Peyer's patch (tissue), 4 donors: ENCODE data around the gene REC114. TPM values are rescaled to one million over a fixed set of nuclear protein-coding genes. Genes with fewer than 3 reads are reported as not detected.
A peak's percentile ranks its signal among the peaks of the same experiment; 100 is the strongest.

Experiments used
- DNase-seq, 3 donors: peaks; one replicate each; pipeline ENCODE4 v3.0.0-alpha.2; 2017 to 2019
- H3K27ac ChIP-seq, 4 donors: fragments of 200-600 bp; sonication (generic); one replicate each; pipeline ENCODE4 v1.5.1; 2016 to 2019
- H3K27me3 ChIP-seq, 2 donors: fragments of 200-600 bp; sonication (generic); one replicate each; pipeline ENCODE4 v1.5.1; 2019
- H3K36me3 ChIP-seq, 3 donors: fragments of 200-600 bp; sonication (generic); one replicate each; pipeline ENCODE4 v1.5.1; 2016 to 2019
- H3K4me1 ChIP-seq, 4 donors: fragments of 200-600 bp; sonication (generic); one replicate each; pipeline ENCODE4 v1.5.1; 2016 to 2019
- H3K4me3 ChIP-seq, 4 donors: fragments of 200-600 bp; sonication (generic); 1 replicate in 3 of 4; 2 replicates in 1 of 4; pipeline ENCODE4 v1.5.1; 2016 to 2019; ENCODE audit warnings: mild to moderate bottlenecking in 1 of 4
- H3K9me3 ChIP-seq, 4 donors: fragments of 200-600 bp; sonication (generic); one replicate each; pipeline ENCODE4 v1.5.1; 2016 to 2019; ENCODE audit warnings: mild to moderate bottlenecking in 1 of 4
- POLR2A ChIP-seq, 2 donors: fragments of 450-650 bp; IDR thresholded peaks; one replicate each; pipeline ENCODE4 v1.5.1; 2017; ENCODE audit warnings: antibody characterized with exemption in 2 of 2, mild to moderate bottlenecking in 2 of 2, moderate library complexity in 2 of 2
- total RNA-seq, 4 donors: library from RNA; depleted of rRNA; stranded (reverse); fragments of >200 nt; gene quantifications; one replicate each; pipeline ENCODE4 v1.1.0, GENCODE V29; 2016
- TF ChIP-seq, protein P1 (sequence below), 6 experiments: fragments of 450-650 bp in 4 of 6; fragments of 200-600 bp in 2 of 6; sonication (generic) in 1 of 6; IDR thresholded peaks; one replicate each; pipeline ENCODE4 v1.5.1; 2017 to 2019; ENCODE audit warnings: antibody characterized with exemption in 6 of 6, mild to moderate bottlenecking in 3 of 6, moderate library complexity in 1 of 6

REC114 gene
- total RNA-seq, 4 donors from 2014 or later = not detected

DNA sequence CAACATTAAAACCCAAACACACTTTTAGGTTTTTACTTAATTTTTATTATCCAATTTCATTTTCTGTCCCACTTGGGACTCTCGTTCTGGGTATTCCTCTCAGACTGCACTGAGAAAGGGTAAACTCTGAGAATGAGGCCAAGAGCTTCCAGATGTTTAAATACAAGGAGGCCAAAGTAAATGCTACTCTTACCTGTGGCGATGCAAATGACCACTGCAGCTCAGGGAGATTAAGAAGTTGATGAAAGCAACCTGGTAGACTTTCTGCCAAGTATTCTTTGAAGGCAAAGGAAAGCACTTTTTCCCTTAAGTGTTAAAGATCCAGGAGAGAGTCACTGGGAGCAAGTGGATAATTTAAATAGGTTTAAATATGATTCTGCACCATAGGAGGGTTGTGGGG, 151.1 kb downstream of the REC114 start:
- TF ChIP-seq POLR2A (IDR thresholded peaks at IDR 0.05) = no peak
- TF ChIP-seq, protein P1, sequence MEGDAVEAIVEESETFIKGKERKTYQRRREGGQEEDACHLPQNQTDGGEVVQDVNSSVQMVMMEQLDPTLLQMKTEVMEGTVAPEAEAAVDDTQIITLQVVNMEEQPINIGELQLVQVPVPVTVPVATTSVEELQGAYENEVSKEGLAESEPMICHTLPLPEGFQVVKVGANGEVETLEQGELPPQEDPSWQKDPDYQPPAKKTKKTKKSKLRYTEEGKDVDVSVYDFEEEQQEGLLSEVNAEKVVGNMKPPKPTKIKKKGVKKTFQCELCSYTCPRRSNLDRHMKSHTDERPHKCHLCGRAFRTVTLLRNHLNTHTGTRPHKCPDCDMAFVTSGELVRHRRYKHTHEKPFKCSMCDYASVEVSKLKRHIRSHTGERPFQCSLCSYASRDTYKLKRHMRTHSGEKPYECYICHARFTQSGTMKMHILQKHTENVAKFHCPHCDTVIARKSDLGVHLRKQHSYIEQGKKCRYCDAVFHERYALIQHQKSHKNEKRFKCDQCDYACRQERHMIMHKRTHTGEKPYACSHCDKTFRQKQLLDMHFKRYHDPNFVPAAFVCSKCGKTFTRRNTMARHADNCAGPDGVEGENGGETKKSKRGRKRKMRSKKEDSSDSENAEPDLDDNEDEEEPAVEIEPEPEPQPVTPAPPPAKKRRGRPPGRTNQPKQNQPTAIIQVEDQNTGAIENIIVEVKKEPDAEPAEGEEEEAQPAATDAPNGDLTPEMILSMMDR (IDR thresholded peaks at IDR 0.05) = no peak
- peaks cover 0 to 24% (median 0%) of the 10 kb centered on the region in 4 donors for H3K4me1 ChIP-seq
- no peaks in the 10 kb centered on the region for H3K9me3 ChIP-seq
- no peak overlapping the region for H3K27ac ChIP-seq
- no peak for DNase-seq
- H3K36me3 ChIP-seq = peaks cover 0 to 25% (median 0%) of the 10 kb centered on the region in 3 donors
- no peak overlapping the region for H3K4me3 ChIP-seq
- H3K27me3 ChIP-seq = no peaks in the 10 kb centered on the region

DNA sequence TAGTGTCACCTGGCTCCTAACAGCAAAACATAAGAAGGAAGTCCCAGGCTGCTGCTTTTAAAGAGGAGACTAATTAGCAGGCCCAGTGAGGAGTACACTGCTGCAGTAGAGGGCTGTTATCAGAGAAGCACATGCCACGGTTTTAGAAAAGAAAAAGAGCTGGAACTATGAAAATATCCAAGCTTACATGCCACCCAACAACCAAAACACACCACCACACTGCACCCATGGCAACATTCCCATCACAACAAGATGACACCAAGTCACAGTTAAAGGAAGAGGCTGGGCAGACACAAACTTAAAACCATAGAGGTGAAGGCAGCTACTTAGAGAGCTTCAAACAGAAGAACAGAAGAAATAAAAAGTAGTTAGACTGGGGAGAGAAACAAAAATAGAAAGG, 153.2 kb downstream of the REC114 start:
- H3K9me3 ChIP-seq = no peaks in the 10 kb centered on the region
- no peaks in the 10 kb centered on the region for H3K27me3 ChIP-seq
- no peak overlapping the region for H3K4me3 ChIP-seq
- no peak overlapping the region for H3K27ac ChIP-seq
- no peak for DNase-seq
- TF ChIP-seq, protein P1 (IDR thresholded peaks at IDR 0.05) = no peak
- TF ChIP-seq POLR2A (IDR thresholded peaks at IDR 0.05) = no peak
- H3K36me3 ChIP-seq = peaks cover 0 to 7% (median 0%) of the 10 kb centered on the region in 3 donors
- H3K4me1 ChIP-seq = peaks cover 0 to 44% (median 0%) of the 10 kb centered on the region in 4 donors

DNA sequence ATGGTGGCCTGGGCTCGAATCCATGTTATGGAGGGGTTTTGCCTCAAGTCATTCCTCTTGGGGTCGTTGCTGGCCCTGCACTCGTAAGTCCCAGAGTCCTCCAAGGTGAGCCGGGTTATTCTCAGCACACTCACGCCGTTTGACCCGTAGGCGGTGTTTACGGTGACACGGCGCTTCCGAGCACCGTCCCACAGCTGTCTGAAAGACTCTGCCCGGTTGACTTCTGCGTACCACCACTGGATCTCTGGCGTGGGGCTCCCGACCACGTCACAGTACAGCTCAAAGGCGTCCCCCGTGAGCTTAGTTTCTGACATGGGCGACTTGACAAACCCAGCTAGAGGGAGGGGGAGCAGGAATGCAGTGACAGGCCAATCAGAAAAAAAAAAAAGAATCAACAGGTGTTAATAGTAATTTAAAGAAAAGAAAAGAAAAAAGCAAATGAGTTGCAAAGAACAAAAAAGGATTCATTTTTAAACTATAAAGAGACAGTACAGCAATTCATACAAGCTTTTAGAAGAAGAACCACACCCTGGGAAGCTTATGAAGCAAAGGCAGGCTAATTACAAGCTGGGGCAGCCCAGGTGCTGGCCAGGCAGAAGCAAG, 154.2 kb downstream of the REC114 start:
- no peak overlapping the region for H3K4me3 ChIP-seq
- H3K36me3 ChIP-seq = peaks cover 0 to 1% (median 0%) of the 10 kb centered on the region in 3 donors
- H3K27ac ChIP-seq = no peak overlapping the region

DNA sequence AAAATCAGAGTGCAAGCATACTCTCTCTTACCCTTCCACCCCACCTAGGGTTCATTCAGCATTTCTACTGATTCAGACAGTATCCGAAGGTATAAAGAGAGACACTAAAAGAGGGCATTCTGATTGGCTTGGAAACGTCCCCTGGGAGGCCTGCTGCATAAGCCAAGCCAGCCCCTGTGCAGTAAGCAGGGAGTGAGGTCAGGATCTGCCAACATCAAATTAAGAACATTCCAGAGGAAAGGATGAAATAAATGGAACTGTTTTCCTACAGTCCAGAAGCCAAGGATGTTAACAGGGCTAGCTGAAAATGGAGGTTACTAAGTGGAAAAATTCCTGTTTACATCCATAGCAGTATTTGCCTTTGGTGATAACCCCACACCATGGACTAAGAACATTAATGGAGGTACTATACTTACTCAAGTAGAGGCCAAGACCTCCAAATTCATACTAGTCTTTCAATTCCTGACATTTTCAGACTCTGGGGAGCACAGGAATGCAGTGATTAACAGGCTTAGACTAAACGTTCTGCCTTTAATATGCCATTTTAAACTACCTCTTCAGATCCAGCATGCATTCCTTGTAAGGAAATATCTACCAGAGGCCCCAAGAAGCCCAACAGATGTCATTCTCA, 155.7 kb downstream of the REC114 start:
- H3K27ac ChIP-seq = no peak overlapping the region
- H3K27me3 ChIP-seq = no peaks in the 10 kb centered on the region
- H3K4me3 ChIP-seq = no peak overlapping the region
- H3K4me1 ChIP-seq = peaks cover 0 to 65% (median 3%) of the 10 kb centered on the region in 4 donors
- no peaks in the 10 kb centered on the region for H3K9me3 ChIP-seq
- DNase-seq = no peak
- no peaks in the 10 kb centered on the region for H3K36me3 ChIP-seq
- TF ChIP-seq POLR2A (IDR thresholded peaks at IDR 0.05) = no peak
- TF ChIP-seq, protein P1 (IDR thresholded peaks at IDR 0.05) = no peak

More for the DNA sequence above, 154.2 kb downstream of the REC114 start:
- no peak for DNase-seq
- Histone ChIP-seq H3K4me1 (peaks cover 0 to 53% (median 3%) of the 10 kb centered on the region in 4 donors), H3K27me3 (no peaks in the 10 kb centered on the region), H3K9me3 (no peaks in the 10 kb centered on the region)
- TF ChIP-seq POLR2A (IDR thresholded peaks at IDR 0.05) = no peak
- TF ChIP-seq, protein P1 (IDR thresholded peaks at IDR 0.05) = no peak

DNA sequence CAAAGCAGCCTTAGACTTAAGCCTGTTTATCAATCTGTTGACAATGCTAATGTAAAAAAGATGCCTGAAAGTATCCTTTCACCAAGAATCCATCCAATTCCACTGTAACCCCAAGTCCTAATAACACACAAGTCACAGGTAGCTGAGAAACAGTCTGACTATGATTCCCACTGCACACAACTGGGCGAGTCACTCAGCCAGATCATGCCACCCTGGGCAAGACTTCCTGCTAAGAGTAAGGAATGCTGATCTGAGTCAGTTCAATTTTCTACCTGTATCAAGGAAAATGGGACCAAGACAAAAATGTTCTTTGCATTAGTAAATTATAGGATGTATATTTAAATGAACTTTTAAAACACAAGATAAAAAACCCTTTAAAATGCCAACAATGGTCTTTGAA, 157.0 kb downstream of the REC114 start:
- Histone ChIP-seq H3K4me1 (peaks cover 0 to 65% (median 3%) of the 10 kb centered on the region in 4 donors), H3K4me3 (no peak overlapping the region), H3K27ac (peak overlapping the region in 2 of 4 donors; percentile 42 to 69), H3K9me3 (no peaks in the 10 kb centered on the region), H3K27me3 (no peaks in the 10 kb centered on the region), H3K36me3 (no peaks in the 10 kb centered on the region)
- TF ChIP-seq, protein P1 (IDR thresholded peaks at IDR 0.05) = no peak
- TF ChIP-seq POLR2A (IDR thresholded peaks at IDR 0.05) = no peak
- peak in 1 of 3 donors; percentile 65 for DNase-seq
